Coronary artery (tissue), 2 donors: Measurements from ENCODE around the gene PKD2.
"Not testable (repeated sequence)": the region's sequence is repeated elsewhere in the genome, so short reads cannot be mapped to it uniquely, and the experiment has no call there.

Source experiments
- DNase-seq: peaks from one replicate; pipeline ENCODE4 v3.0.0-alpha.2; 2017; ENCODE audit warnings: low spot score
- H3K27ac ChIP-seq, 2 donors: fragments of 200-600 bp; sonication (generic); one replicate each; pipeline ENCODE4 v1.5.1; 2016 to 2019
- H3K4me3 ChIP-seq: fragments of 200-600 bp; sonication (generic); 2 replicates; pipeline ENCODE4 v1.5.1; 2016; ENCODE audit warnings: mild to moderate bottlenecking, moderate library complexity
- TF ChIP-seq, protein P1 (sequence below): fragments of 200-600 bp; sonication (generic); IDR thresholded peaks from one replicate; pipeline ENCODE4 v1.5.1; 2019; ENCODE audit warnings: antibody characterized with exemption

The PKD2 gene

DNA sequence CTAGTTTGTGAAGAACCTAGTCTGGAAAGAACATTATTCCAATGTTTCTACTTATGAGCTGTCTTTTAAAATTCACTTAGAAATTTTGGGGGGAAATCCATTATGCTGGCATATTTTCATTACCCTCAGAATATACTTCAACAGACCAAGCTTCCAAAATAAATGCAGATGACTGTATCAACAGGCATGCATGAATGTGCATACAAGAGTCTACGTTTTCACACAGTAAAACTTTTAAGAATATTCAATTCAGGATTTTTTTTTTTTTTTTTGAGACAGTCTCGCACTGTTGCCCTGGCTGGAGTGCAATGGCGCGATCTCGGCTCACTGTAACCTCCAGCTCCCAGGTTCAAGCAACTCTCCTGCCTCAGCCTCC lies 101.3 kb downstream of the PKD2 start:
- Histone ChIP-seq H3K27ac (no peak overlapping the region), H3K4me3 (no peak overlapping the region)
- TF ChIP-seq, protein P1, sequence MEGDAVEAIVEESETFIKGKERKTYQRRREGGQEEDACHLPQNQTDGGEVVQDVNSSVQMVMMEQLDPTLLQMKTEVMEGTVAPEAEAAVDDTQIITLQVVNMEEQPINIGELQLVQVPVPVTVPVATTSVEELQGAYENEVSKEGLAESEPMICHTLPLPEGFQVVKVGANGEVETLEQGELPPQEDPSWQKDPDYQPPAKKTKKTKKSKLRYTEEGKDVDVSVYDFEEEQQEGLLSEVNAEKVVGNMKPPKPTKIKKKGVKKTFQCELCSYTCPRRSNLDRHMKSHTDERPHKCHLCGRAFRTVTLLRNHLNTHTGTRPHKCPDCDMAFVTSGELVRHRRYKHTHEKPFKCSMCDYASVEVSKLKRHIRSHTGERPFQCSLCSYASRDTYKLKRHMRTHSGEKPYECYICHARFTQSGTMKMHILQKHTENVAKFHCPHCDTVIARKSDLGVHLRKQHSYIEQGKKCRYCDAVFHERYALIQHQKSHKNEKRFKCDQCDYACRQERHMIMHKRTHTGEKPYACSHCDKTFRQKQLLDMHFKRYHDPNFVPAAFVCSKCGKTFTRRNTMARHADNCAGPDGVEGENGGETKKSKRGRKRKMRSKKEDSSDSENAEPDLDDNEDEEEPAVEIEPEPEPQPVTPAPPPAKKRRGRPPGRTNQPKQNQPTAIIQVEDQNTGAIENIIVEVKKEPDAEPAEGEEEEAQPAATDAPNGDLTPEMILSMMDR: no peak
- DNase-seq: no peak

DNA sequence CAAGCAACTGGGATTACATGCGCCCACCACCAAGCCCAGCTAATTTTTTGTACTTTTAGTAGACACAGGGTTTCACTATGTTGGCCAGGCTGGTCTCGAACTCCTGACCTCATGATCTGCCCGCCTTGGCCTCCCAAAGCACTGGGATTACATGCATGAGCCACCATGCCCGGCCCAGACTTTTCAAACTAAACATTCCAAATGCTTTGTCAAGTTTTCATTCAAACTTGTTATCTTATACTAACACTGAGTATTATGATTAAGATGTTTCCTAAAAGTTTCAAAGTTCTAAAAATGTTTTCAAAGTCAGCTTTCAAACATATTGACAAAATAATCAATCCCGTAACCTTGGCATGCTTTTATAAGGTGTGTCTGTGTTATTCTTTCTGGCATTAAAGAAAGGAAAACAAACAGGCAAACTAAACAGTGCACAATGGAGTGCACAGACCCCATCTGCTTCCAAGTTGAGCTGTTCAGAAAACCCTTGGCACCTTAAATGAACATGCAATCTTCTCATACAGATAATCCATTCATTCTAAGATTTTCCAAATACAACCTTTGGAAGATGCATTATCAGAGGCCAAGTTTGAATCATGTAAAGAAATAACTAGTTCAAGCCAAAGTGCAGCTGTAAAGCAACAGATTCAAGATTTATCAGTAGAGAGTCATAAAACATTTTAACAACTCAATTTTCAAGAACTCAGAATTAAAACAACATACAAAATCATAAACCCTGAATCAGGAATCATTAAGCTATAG lies 101.9 kb downstream of the PKD2 start:
- Histone ChIP-seq H3K27ac (no peak overlapping the region), H3K4me3 (no peak overlapping the region)
- no peak for DNase-seq
- TF ChIP-seq, protein P1: no peak

DNA sequence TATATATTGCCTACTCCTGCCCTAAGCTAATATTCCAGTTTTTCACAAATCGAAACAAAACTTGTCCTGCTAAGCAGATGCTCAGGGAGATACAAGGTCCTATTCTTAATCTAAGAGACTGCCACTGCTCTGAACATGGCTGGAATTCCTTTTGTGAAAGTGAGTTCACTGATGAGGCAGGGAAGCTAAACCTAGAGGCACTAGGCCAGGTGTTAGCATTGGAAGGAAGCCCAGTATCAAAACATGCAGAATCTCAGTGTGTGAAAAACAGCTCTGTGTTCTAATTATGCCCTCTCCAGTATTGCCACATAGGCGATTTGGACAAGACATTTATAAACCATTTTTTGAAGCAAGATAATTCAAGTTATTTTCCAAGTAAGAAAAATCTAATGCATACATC lies 103.4 kb downstream of the PKD2 start:
- DNase-seq: no peak
- TF ChIP-seq, protein P1: no peak
- Histone ChIP-seq H3K27ac (no peak overlapping the region), H3K4me3 (no peak overlapping the region)

DNA sequence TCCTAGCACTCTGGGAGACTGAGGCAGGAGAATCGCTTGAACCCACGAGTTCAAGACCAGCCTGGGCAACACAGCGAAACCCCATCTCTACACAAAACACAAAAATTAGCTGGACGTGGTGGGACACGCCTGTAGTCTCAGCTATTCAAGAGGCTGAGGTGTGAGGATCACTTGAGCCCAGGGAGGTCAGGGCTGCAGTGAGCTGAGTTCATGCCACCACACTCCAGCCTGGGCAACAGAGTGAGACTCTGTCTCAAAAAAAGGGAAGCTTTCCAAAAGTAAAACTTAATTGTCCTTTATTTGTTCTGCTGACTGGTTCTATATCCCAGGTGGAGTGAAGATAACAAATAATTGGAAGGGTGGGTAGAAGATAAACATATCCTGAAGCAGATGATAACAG lies 105.4 kb downstream of the PKD2 start:
- Histone ChIP-seq H3K27ac (no peak overlapping the region), H3K4me3 (no peak overlapping the region)
- no peak for DNase-seq
- TF ChIP-seq, protein P1: no peak

DNA sequence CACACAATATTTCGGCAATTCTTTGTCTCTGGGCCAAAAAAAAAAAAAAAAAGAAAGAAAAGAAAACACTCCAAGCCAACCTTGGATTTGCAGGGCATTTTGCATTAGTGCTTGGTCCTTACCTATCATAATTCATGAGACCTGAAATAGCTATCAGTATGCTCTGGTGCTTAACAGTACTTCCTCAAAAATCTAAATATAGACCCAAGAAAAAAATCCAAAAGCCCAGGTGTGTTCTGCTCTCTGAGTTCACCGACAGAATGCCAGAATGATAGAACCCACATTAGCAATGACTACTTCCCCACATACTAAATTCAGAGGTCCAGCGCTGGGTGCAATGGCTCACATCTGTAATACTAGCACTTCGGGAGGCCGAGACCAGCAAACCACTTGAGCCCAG lies 108.2 kb downstream of the PKD2 start:
- TF ChIP-seq, protein P1: no peak
- Histone ChIP-seq H3K27ac (no peak overlapping the region), H3K4me3 (no peak overlapping the region)
- DNase-seq: no peak

DNA sequence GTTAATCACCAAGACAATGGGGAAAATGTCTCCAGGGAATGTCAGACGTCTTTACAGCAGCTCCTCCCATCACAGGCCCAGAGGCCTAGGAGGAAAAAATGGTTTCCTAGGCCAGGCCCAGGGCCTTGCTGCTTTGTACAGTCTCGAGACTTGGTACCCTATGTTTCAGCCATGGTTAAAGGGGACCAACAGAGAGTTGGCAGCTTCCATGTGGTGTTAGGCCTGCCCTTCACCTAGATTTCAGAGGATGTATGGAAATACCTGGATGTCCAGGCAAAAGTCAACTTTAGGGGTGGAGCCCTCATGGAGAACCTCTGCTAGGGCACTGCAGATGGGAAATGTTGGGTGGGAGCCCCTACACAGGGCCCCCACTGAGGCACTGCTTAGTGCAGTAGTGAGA lies 112.5 kb downstream of the PKD2 start:
- TF ChIP-seq, protein P1: no peak
- Histone ChIP-seq H3K4me3 (no peak overlapping the region), H3K27ac (no peak overlapping the region)
- DNase-seq: no peak

DNA sequence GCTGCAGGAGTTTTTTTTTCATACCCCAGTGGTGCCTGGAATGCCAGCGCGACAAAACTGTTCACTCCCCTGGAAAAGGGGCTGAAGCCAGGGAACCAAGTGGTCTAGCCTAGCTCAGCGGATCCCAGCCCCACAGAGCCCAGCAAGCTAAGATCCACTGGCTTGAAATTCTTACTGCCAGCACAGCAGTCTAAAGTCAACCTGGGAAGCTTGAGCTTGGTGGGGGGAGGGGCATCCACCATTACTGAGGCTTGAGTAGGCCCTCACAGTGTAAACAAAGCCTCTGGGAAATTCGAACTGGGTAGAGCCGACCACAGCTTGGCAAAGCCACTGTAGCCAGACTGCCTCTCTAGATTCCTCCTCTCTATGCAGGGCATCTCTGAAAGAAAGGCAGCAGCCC lies 114.8 kb downstream of the PKD2 start:
- not testable (repeated sequence) for H3K27ac ChIP-seq, DNase-seq, H3K4me3 ChIP-seq
